Lower leg skin (tissue), 4 donors: ENCODE results near the gene ZSWIM9. TPM values are rescaled to one million over a fixed set of nuclear protein-coding genes. Genes with fewer than 3 reads are reported as not detected.

Experiments
- DNase-seq, 2 donors: peaks; one replicate each; pipeline ENCODE4 v3.0.0-alpha.2; 2019; ENCODE audit warnings: low spot score in 2 of 2
- H3K4me3 ChIP-seq: fragments of 200-600 bp; sonication (generic); 2 replicates; pipeline ENCODE4 v1.5.1; 2017; ENCODE audit warnings: mild to moderate bottlenecking, low read depth; ENCODE audit not compliant: poor library complexity, severe bottlenecking
- POLR2A ChIP-seq, 2 donors: fragments of 450-650 bp; IDR thresholded peaks; one replicate each; pipeline ENCODE4 v1.6.1; 2016 to 2017; ENCODE audit warnings: antibody characterized with exemption in 2 of 2, mild to moderate bottlenecking in 1 of 2, moderate library complexity in 1 of 2
- WGBS, 2 donors: methylation state at CpG; one replicate each; pipeline ENCODE4 v1.1.5; 2018; 5-methylcytosine and 5-hydroxymethylcytosine counted together
- intact Hi-C: fragments of 100-400 bp; cut with DNase I; formaldehyde crosslinking; loops from one replicate; pipeline ENCODE4 v1.15.0; 2023; ENCODE audit warnings: low total_unique reads
- total RNA-seq, 4 donors: library from RNA; depleted of rRNA; stranded (reverse); fragments of >200 nt; gene quantifications; one replicate each; pipeline ENCODE4 v1.1.0, GENCODE V29; 2016
- TF ChIP-seq, protein P1 (sequence below), 3 donors: fragments of 450-650 bp; IDR thresholded peaks; one replicate each; pipeline ENCODE4 v1.5.1; 2016; ENCODE audit warnings: antibody characterized with exemption in 3 of 3, mild to moderate bottlenecking in 3 of 3, moderate library complexity in 2 of 3

Gene ZSWIM9
- total RNA-seq, 4 donors from 2014 or later: 5.5 to 9.9 (median 6.9) TPM

DNA sequence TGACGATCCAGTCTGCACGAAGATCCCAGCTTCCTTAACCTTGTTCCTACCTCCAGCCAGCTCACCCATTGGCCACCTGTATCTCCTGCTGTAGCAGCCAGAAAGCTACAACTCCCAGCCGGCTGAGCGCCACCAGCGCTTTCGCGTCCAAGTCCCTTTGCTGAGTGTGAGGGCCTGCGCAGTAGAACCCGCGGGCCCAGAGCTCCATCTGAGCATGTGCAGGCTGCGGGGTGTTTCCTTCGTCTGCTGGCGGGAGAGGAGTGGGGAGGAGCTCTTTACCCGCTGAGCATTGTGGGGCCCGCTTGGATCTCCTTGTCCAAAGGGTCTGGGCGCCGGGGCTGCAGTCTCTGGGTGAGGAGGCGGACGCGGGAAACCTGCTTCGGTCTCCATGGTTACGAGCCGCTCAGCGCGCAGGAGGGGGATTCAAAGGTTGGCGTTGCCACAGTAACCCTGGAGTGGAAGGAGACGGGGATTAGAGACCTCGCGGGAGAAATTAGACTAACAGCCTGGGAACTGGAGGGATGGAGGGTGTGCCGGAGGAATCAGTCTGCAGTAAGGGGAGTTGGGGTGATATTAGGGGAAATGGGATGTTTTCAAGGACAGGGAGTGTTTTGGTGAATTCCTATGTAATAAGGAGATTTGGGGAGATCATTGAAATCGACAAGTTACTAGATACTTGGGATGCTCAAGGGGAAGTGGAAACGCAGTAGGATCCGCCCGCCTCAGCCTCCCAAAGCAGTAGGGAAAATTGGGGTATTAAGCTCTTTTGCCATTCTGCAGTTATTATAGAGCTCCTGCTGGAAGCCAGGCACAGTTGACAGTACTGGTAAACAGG, 33.5 kb downstream of the ZSWIM9 start:
- intact Hi-C loops: no loop called here
- DNase-seq: peak; percentile 89 to 98
- H3K4me3 ChIP-seq: peak overlapping the region; percentile 60
- WGBS, 2 donors: 0 to 1% methylated on average over 32 of the region's 34 CpGs
- TF ChIP-seq, protein P1, sequence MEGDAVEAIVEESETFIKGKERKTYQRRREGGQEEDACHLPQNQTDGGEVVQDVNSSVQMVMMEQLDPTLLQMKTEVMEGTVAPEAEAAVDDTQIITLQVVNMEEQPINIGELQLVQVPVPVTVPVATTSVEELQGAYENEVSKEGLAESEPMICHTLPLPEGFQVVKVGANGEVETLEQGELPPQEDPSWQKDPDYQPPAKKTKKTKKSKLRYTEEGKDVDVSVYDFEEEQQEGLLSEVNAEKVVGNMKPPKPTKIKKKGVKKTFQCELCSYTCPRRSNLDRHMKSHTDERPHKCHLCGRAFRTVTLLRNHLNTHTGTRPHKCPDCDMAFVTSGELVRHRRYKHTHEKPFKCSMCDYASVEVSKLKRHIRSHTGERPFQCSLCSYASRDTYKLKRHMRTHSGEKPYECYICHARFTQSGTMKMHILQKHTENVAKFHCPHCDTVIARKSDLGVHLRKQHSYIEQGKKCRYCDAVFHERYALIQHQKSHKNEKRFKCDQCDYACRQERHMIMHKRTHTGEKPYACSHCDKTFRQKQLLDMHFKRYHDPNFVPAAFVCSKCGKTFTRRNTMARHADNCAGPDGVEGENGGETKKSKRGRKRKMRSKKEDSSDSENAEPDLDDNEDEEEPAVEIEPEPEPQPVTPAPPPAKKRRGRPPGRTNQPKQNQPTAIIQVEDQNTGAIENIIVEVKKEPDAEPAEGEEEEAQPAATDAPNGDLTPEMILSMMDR (IDR thresholded peaks at IDR 0.05): no peak
- TF ChIP-seq POLR2A (IDR thresholded peaks at IDR 0.05): no peak

DNA sequence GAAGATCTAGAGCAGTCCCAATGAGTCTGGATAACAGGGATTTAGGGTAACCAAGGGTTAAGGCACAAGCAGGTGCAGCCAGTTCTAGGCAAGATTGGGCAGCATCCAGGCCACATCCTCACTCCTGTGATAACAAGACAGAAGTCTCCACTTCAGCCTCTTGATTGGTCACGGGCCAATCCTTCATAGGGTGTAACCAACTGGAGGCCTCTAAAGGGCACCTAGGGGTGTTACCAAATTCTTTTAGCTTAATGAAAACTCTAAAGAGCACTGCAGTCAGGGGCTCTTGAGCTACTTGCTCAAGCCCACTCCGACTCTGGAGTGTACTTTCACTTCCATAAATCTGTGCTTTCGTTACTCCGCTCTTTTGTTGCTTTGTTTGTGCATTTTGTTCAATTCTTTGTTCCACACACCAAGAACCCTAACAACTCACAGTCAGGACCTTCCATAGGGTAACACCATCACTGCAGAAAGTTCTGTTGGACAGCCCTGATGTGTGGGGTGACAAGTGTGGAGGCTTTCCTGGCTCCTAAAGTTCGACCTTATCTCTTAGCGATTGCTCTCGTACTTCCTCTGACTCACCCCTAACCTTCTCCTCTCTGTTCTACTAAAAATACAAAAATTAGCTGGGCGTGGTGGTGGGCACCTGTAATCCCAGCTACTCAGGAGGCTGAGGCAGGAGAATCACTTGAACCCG, 36.1 kb downstream of the ZSWIM9 start:
- DNase-seq: peak in 1 of 2 donors; percentile 52
- intact Hi-C loops: no loop called here
- TF ChIP-seq, protein P1 (IDR thresholded peaks at IDR 0.05): no peak
- TF ChIP-seq POLR2A (IDR thresholded peaks at IDR 0.05): no peak
- WGBS, 2 donors: 71 to 87% methylated on average over 9 of the region's 9 CpGs
- H3K4me3 ChIP-seq: no peak overlapping the region

DNA sequence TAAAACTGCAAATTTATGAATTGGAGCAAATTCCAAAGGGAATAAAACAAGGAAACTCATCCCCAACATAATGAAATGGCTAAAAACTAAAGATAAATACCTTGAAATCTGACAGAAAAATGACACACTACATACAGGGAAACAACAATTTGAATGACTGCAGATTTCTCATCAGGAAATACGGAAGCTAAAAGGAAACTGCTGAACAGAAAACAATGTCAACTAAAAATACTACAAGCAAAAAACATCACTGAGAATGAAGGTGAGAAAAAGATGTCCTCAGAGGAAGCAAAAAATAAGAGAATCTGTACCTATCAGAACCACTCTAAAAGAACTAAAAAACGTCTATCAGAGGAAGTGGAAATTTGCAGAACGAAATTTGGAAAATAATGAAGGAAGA, 39.5 kb downstream of the ZSWIM9 start:
- DNase-seq: no peak
- WGBS, 2 donors: 67 to 75% methylated on average over 3 of the region's 3 CpGs
- no peak for TF ChIP-seq POLR2A (IDR thresholded peaks at IDR 0.05)
- TF ChIP-seq, protein P1 (IDR thresholded peaks at IDR 0.05): no peak
- intact Hi-C loops: no loop called here
- no peak overlapping the region for H3K4me3 ChIP-seq

DNA sequence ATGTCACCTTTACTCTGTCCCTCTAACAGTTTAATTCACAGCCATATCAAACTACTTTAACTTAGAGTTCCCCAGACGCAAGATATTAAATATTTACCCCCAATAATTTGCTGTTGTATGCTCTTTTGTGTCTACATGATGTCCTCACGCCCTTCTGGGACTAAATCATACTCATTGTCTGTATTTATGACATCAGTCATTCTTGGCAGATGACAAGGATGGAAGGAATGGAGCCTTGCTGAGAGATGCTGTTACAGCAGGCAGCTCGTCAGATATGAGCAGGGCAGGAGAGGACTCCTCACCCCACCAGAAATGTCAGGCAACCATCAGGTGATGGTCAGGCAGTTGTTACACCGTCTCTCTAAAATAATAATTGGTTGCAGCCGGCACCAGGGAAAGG, 43.5 kb downstream of the ZSWIM9 start:
- intact Hi-C loops: no loop called here
- TF ChIP-seq, protein P1 (IDR thresholded peaks at IDR 0.05): no peak
- TF ChIP-seq POLR2A (IDR thresholded peaks at IDR 0.05): no peak
- DNase-seq: no peak
- H3K4me3 ChIP-seq: no peak overlapping the region
- WGBS, 2 donors: 83% methylated on average over 5 of the region's 5 CpGs

DNA sequence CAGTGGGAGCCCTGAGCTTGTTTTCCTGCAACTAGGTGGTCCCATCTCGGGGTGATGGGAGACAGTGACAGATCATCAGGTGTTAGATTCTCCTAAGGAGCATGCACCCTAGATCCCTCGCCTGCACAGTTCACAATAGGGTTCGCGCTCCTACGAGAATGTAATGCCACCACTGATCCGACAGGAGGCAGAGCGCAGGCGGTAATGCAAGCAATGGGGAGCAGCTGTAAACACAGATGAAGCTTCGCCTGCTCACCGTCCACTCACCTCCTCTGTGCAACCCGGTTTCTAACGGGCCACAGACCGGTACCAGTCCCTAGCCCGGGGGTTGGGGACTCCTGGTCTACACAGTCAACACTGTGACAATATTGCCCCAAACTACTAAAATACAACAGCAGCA, 46.5 kb downstream of the ZSWIM9 start:
- intact Hi-C loops: no loop called here
- H3K4me3 ChIP-seq: no peak overlapping the region
- peak in 1 of 2 donors; percentile 54 for DNase-seq
- WGBS, 2 donors: 89 to 93% methylated on average over 13 to 14 of the region's 14 CpGs
- TF ChIP-seq POLR2A (IDR thresholded peaks at IDR 0.05): no peak
- TF ChIP-seq, protein P1 (IDR thresholded peaks at IDR 0.05): no peak
